ENCODE results near the gene ZC3H11A.

The ZC3H11A gene

DNA sequence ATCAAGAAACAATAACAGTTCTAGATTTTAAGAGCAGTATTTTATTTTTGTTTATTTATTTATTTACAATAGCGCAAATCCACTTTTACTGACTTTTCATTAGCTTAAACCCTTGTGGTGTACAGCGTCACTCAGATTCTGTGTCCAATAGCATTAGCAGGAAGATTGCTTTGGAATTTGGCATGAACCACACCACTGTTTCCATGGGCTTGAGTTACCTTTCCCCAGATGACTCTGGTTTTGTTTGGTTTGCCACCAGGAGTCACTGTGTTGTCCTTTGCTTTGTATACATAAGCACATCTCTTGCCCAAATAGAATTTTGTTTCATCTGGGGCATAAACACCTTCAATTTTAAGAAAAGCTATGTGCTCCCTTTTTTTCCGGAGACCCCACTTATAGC lies 40.1 kb downstream of the ZC3H11A start:
- in situ Hi-C loops (cut with HindIII; ENCODE audit: low sequenced_read_pairs): no loop called here

DNA sequence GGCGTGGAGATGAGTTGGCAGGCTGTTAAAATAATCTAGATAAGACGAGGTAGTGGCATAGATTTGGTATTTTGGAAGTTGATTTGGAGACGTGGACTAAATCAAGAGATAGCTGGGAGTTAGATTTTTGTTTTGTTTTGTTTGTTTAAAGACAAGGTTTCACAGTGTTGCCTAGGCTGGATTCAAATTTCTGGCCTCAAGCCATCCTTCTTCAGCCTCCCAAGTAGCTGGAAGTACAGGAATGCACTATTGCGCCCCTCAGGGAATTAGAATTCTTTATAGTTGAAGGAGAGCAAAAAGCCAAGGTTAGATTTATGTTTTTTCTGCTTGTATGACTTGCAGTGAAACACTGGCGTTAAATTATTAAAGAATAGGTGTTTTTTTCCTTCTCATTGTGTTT lies 43.7 kb downstream of the ZC3H11A start:
- in situ Hi-C loops (cut with HindIII; ENCODE audit: low sequenced_read_pairs): no loop called here

DNA sequence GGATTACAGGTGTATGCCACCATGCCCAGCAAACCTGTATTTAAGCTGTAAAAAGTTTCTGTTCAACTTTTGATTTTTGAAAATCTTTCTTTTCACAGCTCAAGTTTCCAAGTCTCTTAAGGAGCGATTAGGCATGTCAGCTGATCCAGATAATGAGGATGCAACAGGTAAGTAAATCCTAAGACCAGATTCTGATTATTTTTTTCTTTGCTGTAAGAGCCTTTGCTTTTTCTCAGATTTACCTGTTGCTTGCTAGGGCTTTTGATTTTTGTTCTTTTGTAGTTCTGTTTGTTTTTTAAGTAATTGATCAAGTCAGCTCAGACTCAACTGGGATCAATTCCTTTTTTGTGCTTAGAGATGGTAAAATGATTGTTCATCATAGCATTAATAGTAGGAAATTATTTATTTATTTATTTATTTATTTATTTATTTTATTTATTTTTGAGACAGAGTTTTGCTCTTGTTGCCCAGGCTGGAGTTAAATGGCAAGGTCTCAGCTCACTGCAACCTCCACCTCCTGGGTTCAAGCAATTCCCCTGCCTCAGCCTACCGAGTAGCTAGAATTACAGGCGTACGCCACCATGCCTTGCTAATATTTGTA lies 44.9 kb downstream of the ZC3H11A start:
- in situ Hi-C loops (cut with HindIII; ENCODE audit: low sequenced_read_pairs): no loop called here

DNA sequence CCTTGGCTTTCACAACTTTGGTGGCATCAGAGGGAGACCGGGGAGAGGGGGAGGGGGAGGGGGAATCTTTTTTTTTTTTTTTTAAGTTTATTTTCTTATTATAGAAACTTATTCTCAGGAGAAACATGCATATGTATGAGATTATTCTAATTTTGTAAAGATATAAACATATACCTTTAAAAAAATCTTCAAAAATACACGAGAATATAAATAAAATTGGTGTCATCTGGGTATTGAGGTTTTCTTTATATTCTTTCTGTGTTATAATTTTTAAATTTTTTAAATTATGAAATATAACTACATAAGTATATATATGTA lies 47.1 kb downstream of the ZC3H11A start:
- in situ Hi-C loops (cut with HindIII; ENCODE audit: low sequenced_read_pairs): no loop called here

DNA sequence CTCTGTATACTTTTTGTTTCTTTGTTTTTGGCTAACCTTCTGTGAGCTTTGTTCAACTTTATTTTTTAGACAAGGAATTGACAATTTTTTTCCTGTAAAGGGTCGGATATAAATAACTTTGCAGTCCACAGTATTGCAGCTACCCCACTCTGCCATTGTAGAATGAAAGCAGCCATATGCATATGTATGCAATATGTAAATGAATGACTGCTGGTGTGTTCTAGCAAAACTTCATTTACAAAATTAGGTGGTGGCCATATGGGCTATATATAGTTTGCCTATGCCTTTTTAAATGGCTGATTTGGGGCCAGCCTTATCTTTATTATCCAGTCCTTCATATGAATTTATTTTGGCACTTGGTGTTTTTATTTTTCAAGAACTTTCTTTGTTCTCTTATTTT lies 48.0 kb downstream of the ZC3H11A start:
- in situ Hi-C loops (cut with HindIII; ENCODE audit: low sequenced_read_pairs): no loop called here

All from endothelial cell of hepatic sinusoid (primary cell).